Progenitor cell of endocrine pancreas (in vitro differentiated cells): ENCODE data around the gene PADI3. TPM values are rescaled to one million over a fixed set of nuclear protein-coding genes. Genes with fewer than 3 reads are reported as not detected.

Experiments
- DNase-seq: peaks from one replicate; pipeline ENCODE4 v3.0.0; 2021; ENCODE audit warnings: low spot score; ENCODE audit not compliant: unreplicated experiment
- H3K27ac Mint-ChIP-seq: 2 replicates; pipeline ENCODE4 v1.8.0; 2021; ENCODE audit warnings: mild to moderate bottlenecking, moderate library complexity, mixed read lengths
- H3K27me3 Mint-ChIP-seq: 2 replicates; pipeline ENCODE4 v1.8.0; 2021; ENCODE audit warnings: mixed read lengths
- H3K36me3 Mint-ChIP-seq: 2 replicates; pipeline ENCODE4 v1.8.0; 2022; ENCODE audit warnings: mixed read lengths; ENCODE audit not compliant: insufficient read depth
- H3K4me1 Mint-ChIP-seq: 2 replicates; pipeline ENCODE4 v1.8.0; 2021; ENCODE audit warnings: low read depth, mixed read lengths
- H3K4me3 Mint-ChIP-seq: 2 replicates; pipeline ENCODE4 v1.8.0; 2021; ENCODE audit warnings: low read depth, mild to moderate bottlenecking, moderate library complexity, mixed read lengths
- H3K9me3 Mint-ChIP-seq: 2 replicates; pipeline ENCODE4 v1.8.0; 2021; ENCODE audit warnings: low read depth, mixed read lengths
- CTCF ChIP-seq: fragments of 200-600 bp; sonication (generic); IDR thresholded peaks from one replicate; pipeline ENCODE4 v1.5.0; 2021; ENCODE audit warnings: antibody characterized with exemption, mild to moderate bottlenecking; ENCODE audit not compliant: unreplicated experiment
- total RNA-seq: library from RNA; stranded (reverse); gene quantifications from 2 replicates; pipeline ENCODE4 v1.2.1, GENCODE V29; 2021

PADI3 gene
- total RNA-seq, 1 donor from 2014 or later = not detected

DNA sequence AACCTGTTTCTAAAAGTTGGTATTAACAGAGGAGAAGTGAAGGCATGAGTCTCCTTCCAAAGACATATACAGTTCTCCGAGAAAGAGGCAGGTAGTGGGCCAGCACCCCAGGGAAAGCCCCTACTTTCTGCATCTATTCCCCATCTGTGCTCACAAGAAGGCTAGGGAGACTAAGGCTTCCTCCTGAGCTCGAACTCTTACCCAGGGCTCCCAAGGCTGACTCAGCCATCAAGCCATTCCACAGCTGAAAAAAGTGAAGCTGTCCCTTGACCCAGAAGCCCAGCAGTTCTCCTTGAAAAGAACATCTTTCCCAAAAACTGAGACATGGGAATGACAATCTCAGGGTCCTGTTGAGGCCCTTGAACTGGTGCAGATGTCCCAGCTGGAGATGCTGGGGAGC lies 1.9 kb upstream of the PADI3 start:
- DNase-seq = no peak
- Mint-ChIP-seq H3K27me3 (peaks cover 5% of the 10 kb centered on the region), H3K4me1 (peaks cover 8% of the 10 kb centered on the region), H3K4me3 (no peak overlapping the region), H3K27ac (no peak overlapping the region), H3K9me3 (no peaks in the 10 kb centered on the region), H3K36me3 (no peaks in the 10 kb centered on the region)
- TF ChIP-seq CTCF = no peak

DNA sequence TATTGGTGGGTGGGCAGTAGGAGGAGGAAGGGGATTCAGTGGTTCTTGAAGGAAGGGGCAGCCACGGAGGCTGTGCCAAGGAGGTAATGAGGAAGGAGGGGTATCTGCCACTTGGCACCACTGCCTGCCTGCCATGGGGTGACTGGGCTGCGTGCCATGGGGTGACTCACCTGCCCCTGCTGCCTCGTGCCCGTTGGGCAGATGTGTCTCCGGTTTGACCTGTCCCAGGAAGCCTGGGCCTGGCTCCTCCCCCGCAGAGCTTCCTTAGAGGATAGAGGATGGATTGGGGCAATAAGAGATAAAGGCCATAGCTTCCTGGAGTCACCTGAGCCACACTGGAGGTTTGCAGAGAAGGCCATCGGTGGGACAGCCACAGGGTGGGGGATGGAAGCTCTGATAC lies 1.7 kb downstream of the PADI3 start:
- H3K4me3 Mint-ChIP-seq = no peak overlapping the region
- peaks cover 4% of the 10 kb centered on the region for H3K4me1 Mint-ChIP-seq

DNA sequence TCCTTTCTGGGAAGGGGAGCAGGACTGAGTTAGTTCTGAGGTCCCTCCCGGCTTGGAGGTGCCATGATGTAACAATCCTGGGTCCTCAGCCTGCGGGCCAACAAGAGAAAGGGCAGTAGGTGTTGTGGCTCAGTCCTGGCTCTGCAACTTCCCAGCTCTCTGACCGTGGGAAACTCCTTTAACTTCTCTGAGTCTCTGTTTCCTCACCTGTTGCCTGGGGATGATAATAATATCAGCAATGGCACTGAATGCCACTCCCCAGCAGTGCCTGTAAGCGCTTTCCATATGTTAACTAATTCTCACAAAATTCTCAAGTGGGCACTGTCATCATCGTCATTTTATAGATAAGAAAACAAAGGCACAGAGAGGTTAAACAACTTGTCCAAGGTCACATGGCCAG lies 2.3 kb downstream of the PADI3 start:
- peaks cover 11% of the 10 kb centered on the region for H3K27me3 Mint-ChIP-seq
- H3K9me3 Mint-ChIP-seq = no peaks in the 10 kb centered on the region
- no peak overlapping the region for H3K4me3 Mint-ChIP-seq
- no peak overlapping the region for H3K27ac Mint-ChIP-seq
- no peak for TF ChIP-seq CTCF
- peaks cover under 1% of the 10 kb centered on the region for H3K4me1 Mint-ChIP-seq
- DNase-seq = no peak
- H3K36me3 Mint-ChIP-seq = no peaks in the 10 kb centered on the region

More for the DNA sequence above, 1.7 kb downstream of the PADI3 start:
- Mint-ChIP-seq H3K36me3 (no peaks in the 10 kb centered on the region), H3K27me3 (peaks cover 5% of the 10 kb centered on the region), H3K27ac (peak overlapping the region; percentile 62), H3K9me3 (no peaks in the 10 kb centered on the region)
- no peak for DNase-seq
- no peak for TF ChIP-seq CTCF

DNA sequence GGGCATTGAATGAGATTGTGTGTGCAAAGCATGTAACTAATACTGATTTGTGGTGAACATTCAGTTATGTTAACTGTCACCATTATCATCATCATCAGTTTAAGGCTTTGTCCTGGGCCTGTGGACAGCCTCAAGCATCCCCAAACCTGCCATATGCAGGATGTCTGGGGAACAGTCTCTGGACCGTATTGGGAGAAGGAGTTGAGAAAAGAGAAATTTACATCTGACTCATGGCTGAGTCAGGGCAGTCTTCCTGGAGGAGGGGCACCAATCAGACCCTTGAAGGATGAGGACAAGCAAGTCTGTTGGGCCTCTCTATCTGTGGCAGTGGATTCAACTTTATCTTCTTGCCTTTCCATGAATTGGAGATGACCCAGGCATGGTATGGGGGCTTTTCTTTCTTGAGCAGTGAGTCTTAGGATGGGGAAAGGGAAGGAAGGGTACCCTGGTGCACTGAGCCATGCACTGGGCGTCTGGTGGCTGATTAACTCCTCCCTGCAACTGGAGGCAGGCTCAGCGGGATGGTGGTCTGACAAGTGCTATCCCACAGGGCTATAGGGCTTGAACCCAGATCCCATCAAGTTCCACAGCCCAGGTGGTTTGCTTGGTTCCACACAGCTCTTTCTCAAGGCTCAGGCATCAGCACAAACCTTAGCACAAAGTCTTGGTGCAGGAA lies 2.9 kb downstream of the PADI3 start:
- no peaks in the 10 kb centered on the region for H3K4me1 Mint-ChIP-seq
- no peak overlapping the region for H3K27ac Mint-ChIP-seq
- no peaks in the 10 kb centered on the region for H3K36me3 Mint-ChIP-seq
- no peaks in the 10 kb centered on the region for H3K9me3 Mint-ChIP-seq
- peaks cover 11% of the 10 kb centered on the region for H3K27me3 Mint-ChIP-seq
- TF ChIP-seq CTCF = no peak
- DNase-seq = no peak
- no peak overlapping the region for H3K4me3 Mint-ChIP-seq

- Mint-ChIP-seq H3K4me1 (no peaks in the 10 kb centered on the region), H3K27ac (no peak overlapping the region), H3K9me3 (no peaks in the 10 kb centered on the region), H3K4me3 (no peak overlapping the region), H3K27me3 (peaks cover 11% of the 10 kb centered on the region), H3K36me3 (no peaks in the 10 kb centered on the region)
- DNase-seq = no peak
- no peak for TF ChIP-seq CTCF
Observed at GRCh38 chr1:17255336-17255735, 6.4 kb downstream of the PADI3 start.
